IMR-90 (cell line): ENCODE data around the gene TCF12. TPM values are rescaled to one million over a fixed set of nuclear protein-coding genes. Genes with fewer than 3 reads are reported as not detected.

Source experiments
- ATAC-seq: fragments of 200-7000 bp; cut with Tn5 transposase; 2 replicates; pipeline ENCODE4 v1.9.1; 2020; ENCODE audit warnings: low read depth, mild to moderate bottlenecking, moderate library complexity
- BruUV-seq: library from RNA; stranded (reverse); fragments of 400-500 nt; replicated peaks from 2 replicates; lab custom pipeline; 2021; lab: Mats Ljungman, UMichigan
- CTCF ChIA-PET: fragments of 300-600 bp; formaldehyde crosslinking; extraction: SDS; loops from one replicate; lab custom pipeline; 2021; ENCODE audit warnings: antibody characterized with exemption; lab: Yijun Ruan, JAX
- POLR2A ChIA-PET: fragments of 300-600 bp; sonication (Branson Sonifier 250); formaldehyde crosslinking; loops from one replicate; lab custom pipeline; 2022; ENCODE audit warnings: antibody characterized with exemption; ENCODE audit not compliant: unreplicated experiment; lab: Charles Lee
- DNase-seq: peaks from one replicate; pipeline ENCODE4 v3.0.0; 2013
- H2AFZ ChIP-seq: replicated peaks from 2 replicates; pipeline ENCODE3; 2013; ENCODE audit warnings: low read length, mild to moderate bottlenecking; ENCODE audit not compliant: poor library complexity
- H2AK5ac ChIP-seq: 2 replicates; pipeline ENCODE4 v1.6.1; 2013; ENCODE audit warnings: low read depth, low read length, inconsistent platforms
- H2AK9ac ChIP-seq: replicated peaks from 2 replicates; pipeline ENCODE3; 2013; ENCODE audit warnings: mild to moderate bottlenecking, low read depth, low read length, moderate library complexity; ENCODE audit not compliant: poor library complexity
- H2BK120ac ChIP-seq: 2 replicates; pipeline ENCODE4 v1.6.1; 2013; ENCODE audit warnings: low read depth, low read length, inconsistent platforms
- H2BK15ac ChIP-seq: 3 replicates; pipeline ENCODE4 v1.6.1; 2013; ENCODE audit warnings: low read depth, low read length, inconsistent platforms
- H2BK20ac ChIP-seq: 2 replicates; pipeline ENCODE4 v1.6.1; 2013; ENCODE audit warnings: low read depth, mild to moderate bottlenecking, inconsistent platforms, low read length, moderate library complexity
- H2BK5ac ChIP-seq: 2 replicates; pipeline ENCODE4 v1.6.1; 2013; ENCODE audit warnings: mild to moderate bottlenecking, low read depth, low read length, inconsistent platforms; ENCODE audit not compliant: poor library complexity, severe bottlenecking
- H3K14ac ChIP-seq: replicated peaks from 2 replicates; pipeline ENCODE4 v1.6.1; 2013; ENCODE audit warnings: low read depth, low read length, inconsistent platforms
- H3K18ac ChIP-seq: 2 replicates; pipeline ENCODE4 v1.6.1; 2013; ENCODE audit warnings: low read depth, low read length, control low read depth
- H3K23ac ChIP-seq: 2 replicates; pipeline ENCODE4 v1.6.1; 2013; ENCODE audit warnings: low read depth, low read length, inconsistent platforms
- H3K27ac ChIP-seq: 2 replicates; pipeline ENCODE4 v1.5.1; 2013; ENCODE audit warnings: mild to moderate bottlenecking, control low read depth, low read length; ENCODE audit not compliant: insufficient read depth
- H3K27me3 ChIP-seq: 2 replicates; pipeline ENCODE4 v1.6.1; 2013; ENCODE audit warnings: low read length; ENCODE audit not compliant: control insufficient read depth, insufficient read depth
- H3K36me3 ChIP-seq: 2 replicates; pipeline ENCODE4 v1.6.1; 2013; ENCODE audit warnings: low read length, mixed read lengths; ENCODE audit not compliant: control insufficient read depth, insufficient read depth
- H3K4ac ChIP-seq: 2 replicates; pipeline ENCODE4 v1.6.1; 2013; ENCODE audit warnings: low read depth, low read length, inconsistent platforms
- H3K4me1 ChIP-seq: 2 replicates; pipeline ENCODE4 v1.6.1; 2013; ENCODE audit warnings: low read length, mixed read lengths; ENCODE audit not compliant: control insufficient read depth, insufficient read depth
- H3K4me2 ChIP-seq: 2 replicates; pipeline ENCODE4 v1.6.1; 2013; ENCODE audit warnings: low read depth, mild to moderate bottlenecking, control low read depth, low read length, moderate library complexity
- H3K4me3 ChIP-seq: 2 replicates; pipeline ENCODE4 v1.5.1; 2013; ENCODE audit warnings: low read depth, mild to moderate bottlenecking, control low read depth, low read length, moderate library complexity; ENCODE audit not compliant: insufficient read depth
- H3K56ac ChIP-seq: 2 replicates; pipeline ENCODE4 v1.6.1; 2013; ENCODE audit warnings: low read length, inconsistent platforms; ENCODE audit not compliant: insufficient read depth; ENCODE audit errors: extremely low read depth
- H3K79me1 ChIP-seq, 2 experiments: 2 replicates each; pipeline ENCODE4 v1.6.1; 2013; ENCODE audit warnings: low read length in 2 of 2, inconsistent platforms in 1 of 2, low read depth in 1 of 2
- H3K9ac ChIP-seq: 2 replicates; pipeline ENCODE4 v1.6.1; 2013; ENCODE audit warnings: low read depth, low read length, control low read depth
- H3K9me1 ChIP-seq: 2 replicates; pipeline ENCODE4 v1.6.1; 2013; ENCODE audit warnings: low read length, inconsistent platforms; ENCODE audit not compliant: insufficient read depth
- H3K9me3 ChIP-seq: 2 replicates; pipeline ENCODE4 v1.6.1; 2013; ENCODE audit warnings: low read length; ENCODE audit not compliant: control insufficient read depth, insufficient read depth
- H4K20me1 ChIP-seq: 2 replicates; pipeline ENCODE4 v1.6.1; 2013; ENCODE audit warnings: low read length, inconsistent platforms; ENCODE audit not compliant: insufficient read depth
- H4K5ac ChIP-seq: 2 replicates; pipeline ENCODE4 v1.6.1; 2013; ENCODE audit warnings: mild to moderate bottlenecking, low read depth, low read length, control low read depth
- H4K8ac ChIP-seq, 2 experiments: 2 replicates each; pipeline ENCODE4 v1.6.1; 2013; ENCODE audit warnings: low read depth in 2 of 2, low read length in 2 of 2, control low read depth in 1 of 2, inconsistent platforms in 1 of 2
- H4K91ac ChIP-seq: 2 replicates; pipeline ENCODE4 v1.6.1; 2013; ENCODE audit warnings: low read depth, low read length, inconsistent platforms; ENCODE audit not compliant: insufficient read depth
- CHD1 ChIP-seq: IDR thresholded peaks from 2 replicates; pipeline ENCODE4 v1.6.1; 2012; ENCODE audit warnings: low read depth, low read length, improper control_type of control experiment
- FOS ChIP-seq: fragments of 150-350 bp; IDR thresholded peaks from 2 replicates; pipeline ENCODE4 v1.6.1; 2016; ENCODE audit warnings: low read depth, low read length
- MAFK ChIP-seq: IDR thresholded peaks from 2 replicates; pipeline ENCODE4 v1.6.1; 2012; ENCODE audit warnings: low read depth, low read length, improper control_type of control experiment
- MAZ ChIP-seq: IDR thresholded peaks from 2 replicates; pipeline ENCODE4 v1.6.1; 2012; ENCODE audit warnings: low read depth, mild to moderate bottlenecking, low read length, improper control_type of control experiment, moderate library complexity, borderline replicate concordance
- POLR2A ChIP-seq: IDR thresholded peaks from 2 replicates; pipeline ENCODE4 v1.6.1; 2012; ENCODE audit warnings: mild to moderate bottlenecking, low read depth, low read length
- WGBS, 2 experiments: methylation state at CpG; one replicate each; pipeline versions ENCODE4 v1.1.5 to v1.1.7; 2013; ENCODE audit warnings: missing lambda C conversion rate in 2 of 2; ENCODE audit not compliant: insufficient read length in 1 of 2; ENCODE audit errors: extremely low coverage in 2 of 2; 5-methylcytosine and 5-hydroxymethylcytosine counted together
- dilution Hi-C: fragments of 300-500 bp; cut with HindIII; formaldehyde crosslinking; loops from one replicate; pipeline ENCODE4 v1.14.3; 2018; ENCODE audit warnings: low sequenced_read_pairs; ENCODE audit not compliant: unreplicated experiment
- in situ Hi-C: fragments of 300-500 bp; cut with MboI; formaldehyde crosslinking; loops from 3 replicates; pipeline ENCODE4 v1.14.3; 2019; ENCODE audit warnings: low sequenced_read_pairs, inconsistent platforms, mixed read lengths
- intact Hi-C: fragments of 100-400 bp; cut with micrococcal nuclease; formaldehyde crosslinking; loops from 2 replicates; pipeline ENCODE4 v1.10.0; 2022
- polyA plus RNA-seq, 3 experiments: library from polyadenylated mRNA; depleted of rRNA; stranded (reverse); fragments of >200 nt; gene quantifications; 2 replicates each; pipeline ENCODE4 v1.2.3, GENCODE V29; 2012; ENCODE audit warnings: low replicate concordance in 1 of 3
- total RNA-seq: library from RNA; depleted of rRNA; stranded (reverse); fragments of >200 nt; gene quantifications from 2 replicates; pipeline ENCODE4 v1.2.3, GENCODE V29; 2012
- TF ChIP-seq, protein P1 (sequence below): conservative IDR thresholded peaks from 2 replicates; pipeline ENCODE4 v1.5.1; 2012; ENCODE audit warnings: mild to moderate bottlenecking, low read depth, low read length, improper control_type of control experiment

Gene TCF12
- total and polyA plus RNA-seq, 2 of the 4 experiments (the other 2 are of a cell fraction): 79.4 to 160 TPM

DNA sequence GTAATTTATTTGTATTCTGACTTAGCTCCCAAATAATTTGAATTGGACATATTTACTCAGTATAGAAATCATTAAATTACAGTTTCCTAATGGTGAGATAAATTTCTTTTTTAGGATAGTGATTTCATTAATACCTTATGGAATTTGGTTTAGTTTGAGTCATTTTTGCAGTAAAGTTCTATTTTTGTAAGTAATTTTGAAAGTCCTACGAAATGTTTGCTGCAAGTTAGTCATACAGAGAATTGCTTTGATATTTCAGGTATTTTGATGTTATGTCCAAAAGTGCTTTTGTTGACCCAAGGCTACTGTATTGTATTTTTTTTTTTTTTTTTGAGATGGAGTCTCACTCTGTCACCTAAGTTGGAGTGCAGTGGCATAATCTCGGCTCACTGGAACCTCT lies 41.7 kb downstream of the TCF12 start:
- intact Hi-C loops: no loop called here

More for the DNA sequence above, 41.7 kb downstream of the TCF12 start:
- no peak overlapping the region for H2BK15ac ChIP-seq
- H3K9me3 ChIP-seq: peaks cover 4% of the 10 kb centered on the region; the same call in 1 of the 2 replicates
- H2AFZ ChIP-seq: no peak overlapping the region
- no peak overlapping the region for H3K18ac ChIP-seq
- no peaks in the 10 kb centered on the region for H3K36me3 ChIP-seq
- no peak overlapping the region for H2BK120ac ChIP-seq
- H3K4ac ChIP-seq: no peak overlapping the region
- H3K4me1 ChIP-seq: peaks cover 13% of the 10 kb centered on the region
- H4K5ac ChIP-seq: no peak overlapping the region
- no peak overlapping the region for H3K9ac ChIP-seq
- no peak overlapping the region for H2BK5ac ChIP-seq
- H3K9me1 ChIP-seq: peaks cover 3% of the 10 kb centered on the region; the same call in 1 of the 2 replicates
- peaks cover 11 to 45% of the 10 kb centered on the region in 2 experiments for H3K79me1 ChIP-seq
- H2AK5ac ChIP-seq: no peak overlapping the region
- no peak overlapping the region for H3K14ac ChIP-seq
- dilution Hi-C loops (no loop called here), in situ Hi-C loops (no loop called here)
- H4K91ac ChIP-seq: no peak overlapping the region
- H4K8ac ChIP-seq: no peak overlapping the region
- no peak overlapping the region for H3K4me2 ChIP-seq
- TF ChIP-seq MAFK: no peak
- TF ChIP-seq, protein P1, sequence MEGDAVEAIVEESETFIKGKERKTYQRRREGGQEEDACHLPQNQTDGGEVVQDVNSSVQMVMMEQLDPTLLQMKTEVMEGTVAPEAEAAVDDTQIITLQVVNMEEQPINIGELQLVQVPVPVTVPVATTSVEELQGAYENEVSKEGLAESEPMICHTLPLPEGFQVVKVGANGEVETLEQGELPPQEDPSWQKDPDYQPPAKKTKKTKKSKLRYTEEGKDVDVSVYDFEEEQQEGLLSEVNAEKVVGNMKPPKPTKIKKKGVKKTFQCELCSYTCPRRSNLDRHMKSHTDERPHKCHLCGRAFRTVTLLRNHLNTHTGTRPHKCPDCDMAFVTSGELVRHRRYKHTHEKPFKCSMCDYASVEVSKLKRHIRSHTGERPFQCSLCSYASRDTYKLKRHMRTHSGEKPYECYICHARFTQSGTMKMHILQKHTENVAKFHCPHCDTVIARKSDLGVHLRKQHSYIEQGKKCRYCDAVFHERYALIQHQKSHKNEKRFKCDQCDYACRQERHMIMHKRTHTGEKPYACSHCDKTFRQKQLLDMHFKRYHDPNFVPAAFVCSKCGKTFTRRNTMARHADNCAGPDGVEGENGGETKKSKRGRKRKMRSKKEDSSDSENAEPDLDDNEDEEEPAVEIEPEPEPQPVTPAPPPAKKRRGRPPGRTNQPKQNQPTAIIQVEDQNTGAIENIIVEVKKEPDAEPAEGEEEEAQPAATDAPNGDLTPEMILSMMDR: no peak
- no peak for TF ChIP-seq MAZ
- TF ChIP-seq CHD1: no peak
- TF ChIP-seq POLR2A: no peak
- TF ChIP-seq FOS: no peak
- H3K27me3 ChIP-seq: no peaks in the 10 kb centered on the region
- no peak overlapping the region for H3K23ac ChIP-seq
- DNase-seq (no peak), ATAC-seq (no peak)
- POLR2A ChIA-PET: no interaction called here
- BruUV-seq: no TSS peak
- no peak overlapping the region for H3K4me3 ChIP-seq
- H2AK9ac ChIP-seq: no peak overlapping the region
- peaks cover 49% of the 10 kb centered on the region for H4K20me1 ChIP-seq
- H2BK20ac ChIP-seq: no peak overlapping the region
- no peak overlapping the region for H3K56ac ChIP-seq
- no CpG with 5 or more reads among the region's 2 CpGs for WGBS, 2 experiments
- H3K27ac ChIP-seq: no peak overlapping the region
- CTCF ChIA-PET: no interaction called here
